Measurements from ENCODE around the gene PLA2G3. TPM values are rescaled to one million over a fixed set of nuclear protein-coding genes. Genes with fewer than 3 reads are reported as not detected.

The PLA2G3 gene
- total RNA-seq, 1 donor from 2014 or later = 19.4 TPM

DNA sequence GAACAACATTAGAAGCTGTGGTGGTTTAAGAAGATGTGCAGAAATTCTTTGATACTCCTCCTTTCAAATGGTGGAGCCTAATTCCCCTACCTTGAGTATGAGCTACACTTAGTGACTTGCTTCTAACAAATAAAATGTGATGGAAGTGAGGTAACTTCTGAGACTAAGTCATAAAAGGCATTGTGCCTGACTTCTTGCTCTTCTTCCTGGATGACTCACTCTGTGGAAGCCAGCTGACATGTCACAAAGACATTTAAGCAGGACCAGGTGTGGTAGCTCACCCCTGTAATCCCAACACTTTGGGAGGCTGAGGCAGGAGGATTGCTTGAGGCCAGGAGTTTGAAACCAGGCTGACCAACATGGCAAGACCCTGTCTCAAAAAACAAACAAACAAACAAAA is 3.9 kb upstream of the PLA2G3 start:
- peak; percentile 40 for ATAC-seq

DNA sequence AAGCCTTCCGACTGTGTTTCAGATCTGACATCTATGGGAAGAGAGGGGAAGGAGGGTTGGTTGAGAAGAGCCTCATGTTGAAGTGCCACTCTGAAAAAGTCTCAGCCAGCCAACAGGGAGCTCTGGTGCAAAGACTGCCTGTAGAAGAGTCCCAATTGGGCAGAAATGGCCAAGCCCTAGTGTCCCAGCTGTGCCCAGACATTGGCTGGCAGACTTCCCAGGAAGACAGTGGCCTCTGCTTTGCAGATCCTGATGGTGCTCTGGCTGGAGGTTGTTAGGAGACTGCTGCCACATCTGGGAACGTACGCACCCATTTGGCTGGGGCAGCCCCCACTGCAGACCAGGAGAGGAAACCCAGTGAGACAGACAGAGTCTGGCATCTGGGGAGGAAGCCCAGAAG is 3.2 kb upstream of the PLA2G3 start:
- ATAC-seq = no peak

DNA sequence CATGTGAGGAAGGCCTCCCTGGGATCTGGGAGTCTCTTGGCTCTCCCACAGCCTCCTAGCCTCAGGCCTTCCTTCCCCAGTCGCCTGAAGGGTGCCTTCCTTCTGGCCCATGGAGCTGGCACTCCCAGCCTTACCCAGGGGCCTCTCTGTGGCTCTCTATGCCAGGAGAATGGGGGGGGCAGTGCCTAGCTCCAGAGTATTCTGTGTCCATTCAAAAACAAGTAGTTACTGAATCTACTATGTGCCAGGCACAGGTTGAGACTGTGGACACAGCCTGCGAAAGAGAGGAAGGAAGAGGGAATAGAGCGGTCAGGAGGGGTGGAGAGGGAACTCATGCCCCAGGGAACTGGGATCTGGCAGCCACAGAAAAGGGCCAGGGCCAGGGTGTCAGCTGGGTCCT is 2.7 kb upstream of the PLA2G3 start:
- ATAC-seq = no peak

DNA sequence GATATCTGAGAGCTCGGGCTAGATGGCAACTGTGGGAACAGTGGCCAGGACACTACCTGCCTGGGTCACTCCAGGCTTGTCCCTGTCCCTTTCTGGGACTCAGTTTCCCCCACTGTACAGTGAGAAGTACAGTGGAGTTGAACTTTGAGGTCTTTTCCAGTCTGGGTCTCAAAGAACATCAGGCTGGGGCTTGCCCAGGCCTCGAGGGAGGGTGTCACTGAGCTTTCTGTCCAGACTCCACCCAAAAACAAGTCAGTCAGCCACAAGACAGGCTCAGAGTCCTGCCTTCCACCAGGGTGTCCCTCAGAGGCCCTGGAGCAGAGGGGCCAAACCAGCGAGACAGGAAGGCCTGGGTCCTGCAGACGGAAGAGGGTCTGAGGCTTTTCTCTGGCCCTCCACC is 2.0 kb upstream of the PLA2G3 start:
- ATAC-seq = peak; percentile 53

DNA sequence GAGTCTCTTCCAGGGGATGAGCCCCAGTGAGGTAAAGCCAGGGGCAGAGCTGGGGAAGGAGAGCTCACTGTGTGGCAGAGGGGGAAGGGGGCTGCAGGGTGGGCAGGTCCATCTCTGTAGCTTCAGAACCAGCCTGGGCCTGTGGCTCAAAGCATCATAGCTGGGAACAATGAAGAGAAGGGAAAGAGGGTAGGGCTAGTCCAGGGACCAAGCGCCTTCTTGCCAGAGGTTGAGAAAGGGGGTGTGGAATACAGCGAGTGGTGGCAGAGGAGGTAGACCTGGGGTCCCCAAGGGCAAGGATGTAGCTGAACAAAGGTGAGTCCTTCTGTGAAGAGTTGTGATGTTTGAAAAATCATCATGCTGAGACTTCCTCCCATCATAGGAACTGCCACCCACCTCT is 1.2 kb upstream of the PLA2G3 start:
- ATAC-seq = no peak

DNA sequence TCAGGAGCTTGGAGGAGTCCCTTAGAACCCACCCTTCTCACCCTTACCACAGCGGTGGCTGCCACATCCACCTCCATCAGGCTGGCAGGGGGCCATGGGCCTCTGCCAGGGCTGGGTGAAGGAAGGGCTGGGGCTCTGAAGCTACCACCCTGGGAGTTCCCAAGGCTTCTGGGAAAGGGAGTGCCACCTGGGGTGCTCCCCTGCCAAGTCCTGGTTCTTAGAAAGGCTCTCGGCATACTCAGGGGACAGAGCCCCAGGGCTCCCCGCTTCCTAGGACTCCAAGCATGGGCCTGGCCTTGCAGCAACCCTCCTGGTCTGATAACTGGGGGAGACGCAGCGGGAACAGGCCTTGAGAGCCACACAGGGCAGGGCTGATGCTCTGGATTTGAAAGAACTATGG is 438 bp upstream of the PLA2G3 start:
- ATAC-seq = peak; percentile 43

DNA sequence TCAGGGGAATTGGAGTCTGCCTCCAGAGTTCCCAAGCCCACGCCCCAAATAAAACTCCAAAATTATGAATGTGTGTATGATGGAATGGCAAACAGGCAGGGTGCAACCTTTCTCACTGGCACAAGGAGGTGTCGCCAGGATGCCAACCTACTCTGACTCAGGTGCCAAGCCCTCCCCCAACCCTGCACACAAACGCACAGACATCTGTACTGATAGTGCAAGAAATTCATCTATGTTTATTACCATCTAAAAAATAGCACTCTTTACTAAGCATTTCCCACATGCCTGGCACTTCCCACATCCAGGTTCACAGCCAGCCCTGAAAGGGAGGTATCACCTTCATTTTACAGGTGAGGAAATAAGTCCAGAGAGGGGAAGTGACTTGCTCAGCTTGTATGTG is 1.2 kb downstream of the PLA2G3 start:
- no peak for ATAC-seq

DNA sequence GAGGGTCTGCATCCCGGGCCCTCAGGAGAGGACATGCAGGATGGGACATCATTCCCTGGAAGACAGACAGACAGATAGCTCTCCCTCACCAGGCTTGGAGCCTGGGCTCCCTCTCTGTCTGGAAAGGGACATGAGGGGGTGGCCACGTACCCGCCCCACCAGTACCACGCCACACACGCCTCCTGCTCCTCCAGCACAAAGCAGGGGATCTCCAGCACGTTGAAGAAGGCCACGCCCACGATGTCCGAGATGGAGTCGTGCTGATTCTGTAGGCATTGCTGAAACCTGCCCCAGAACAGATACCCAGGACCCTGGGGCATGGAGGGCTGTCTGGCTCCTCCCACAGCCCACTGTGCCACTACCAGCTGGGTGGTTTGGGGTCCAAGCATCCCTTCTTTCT is 2.2 kb downstream of the PLA2G3 start:
- no peak for ATAC-seq

DNA sequence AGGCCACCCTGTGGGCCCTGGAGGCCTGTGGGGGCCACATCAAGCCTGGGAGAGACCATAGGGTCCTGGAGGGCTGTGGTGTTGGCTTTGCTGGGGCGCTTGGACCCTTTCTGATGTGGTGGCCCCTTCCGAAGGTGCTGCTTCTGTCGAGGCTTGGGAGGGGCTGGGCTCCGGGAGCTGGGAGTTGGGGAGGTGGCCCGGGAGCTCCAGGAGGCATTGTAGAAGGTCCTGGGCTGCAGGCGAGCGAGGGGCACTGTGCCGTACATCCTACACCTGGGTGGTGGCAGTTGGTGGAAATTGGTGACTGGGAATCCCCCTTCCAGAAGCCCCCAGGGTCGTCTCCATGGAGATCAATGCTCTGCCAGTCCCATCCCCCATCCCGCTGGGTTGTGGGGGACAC is 2.6 kb downstream of the PLA2G3 start:
- ATAC-seq = no peak

DNA sequence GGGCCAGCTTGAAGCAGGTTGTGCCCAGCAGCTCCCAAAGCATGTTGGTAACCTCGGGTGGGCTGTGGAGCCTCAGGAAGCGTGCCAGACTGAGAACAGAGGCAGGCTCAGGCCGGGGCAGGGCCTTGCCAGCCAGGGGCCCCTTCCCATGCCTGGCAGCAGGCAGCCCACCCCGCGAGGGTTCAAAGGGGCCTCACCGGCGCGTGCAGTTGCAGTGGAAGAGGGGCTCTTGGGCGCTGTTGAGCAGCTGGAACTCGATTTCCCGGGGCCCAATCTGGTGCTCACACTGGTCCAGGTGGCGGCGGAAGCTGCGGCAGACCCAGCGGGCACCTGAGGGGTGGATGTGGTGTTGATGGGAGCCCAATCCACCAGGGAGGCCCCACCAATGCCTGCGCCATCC is 3.6 kb downstream of the PLA2G3 start:
- ATAC-seq = no peak

DNA sequence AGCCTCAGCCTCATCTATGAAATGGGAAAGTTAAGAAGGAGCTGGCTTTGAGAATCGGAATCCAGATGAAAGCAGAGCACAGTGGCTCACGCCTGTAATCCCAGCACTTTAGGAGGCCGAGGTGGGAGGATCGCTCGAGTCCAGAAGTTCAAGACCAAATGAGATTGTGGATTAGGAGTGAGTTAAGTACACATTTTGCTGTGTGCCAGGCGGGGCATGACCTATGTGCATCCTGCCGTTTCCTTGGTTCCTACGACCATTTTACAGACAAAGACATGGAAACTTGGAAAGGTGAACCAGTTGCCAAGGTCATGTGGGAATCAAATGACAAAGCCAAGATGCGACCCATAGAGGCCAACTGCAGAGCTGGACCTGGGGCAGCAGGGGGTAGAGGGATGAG is 4.2 kb downstream of the PLA2G3 start:
- no peak for ATAC-seq

DNA sequence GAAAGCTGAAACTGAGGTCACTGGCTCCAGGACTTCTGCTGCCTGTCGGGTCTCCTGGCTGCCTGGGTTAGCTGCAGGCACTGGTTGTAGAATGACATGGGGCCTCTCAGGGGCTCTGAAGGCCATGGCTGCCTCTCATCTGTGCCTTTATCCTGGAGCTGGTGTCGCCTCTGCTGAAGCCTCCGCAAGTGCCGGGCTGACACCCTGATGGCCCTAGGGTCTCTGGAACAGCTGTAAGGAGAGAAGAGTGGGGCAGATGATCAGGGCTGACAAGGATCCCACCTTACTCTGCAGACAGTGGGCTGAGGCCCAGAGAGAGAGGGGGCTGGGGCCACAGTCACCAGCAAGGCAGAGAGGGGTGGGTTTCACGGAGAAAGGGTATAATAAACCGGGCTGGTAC is 4.6 kb downstream of the PLA2G3 start:
- no peak for ATAC-seq

DNA sequence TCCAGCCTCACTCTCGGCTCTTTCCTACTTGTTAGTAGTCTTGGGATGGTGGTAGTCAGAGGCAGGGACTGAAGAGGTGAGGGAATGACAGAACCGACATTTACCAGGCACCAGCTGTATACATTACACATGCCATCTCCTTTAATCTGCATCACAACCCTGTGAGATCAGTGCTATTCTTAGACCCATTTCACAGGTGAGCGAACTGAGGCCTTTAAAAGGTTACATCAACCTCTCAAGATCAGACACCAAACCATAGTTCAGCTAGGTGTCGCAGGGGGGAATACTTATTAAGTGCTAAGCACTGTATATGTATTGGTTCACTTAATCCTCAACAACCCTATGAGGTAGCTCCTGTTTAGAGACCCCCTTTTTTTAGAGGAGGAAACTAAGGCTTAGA is 5.6 kb downstream of the PLA2G3 start:
- ATAC-seq = no peak

DNA sequence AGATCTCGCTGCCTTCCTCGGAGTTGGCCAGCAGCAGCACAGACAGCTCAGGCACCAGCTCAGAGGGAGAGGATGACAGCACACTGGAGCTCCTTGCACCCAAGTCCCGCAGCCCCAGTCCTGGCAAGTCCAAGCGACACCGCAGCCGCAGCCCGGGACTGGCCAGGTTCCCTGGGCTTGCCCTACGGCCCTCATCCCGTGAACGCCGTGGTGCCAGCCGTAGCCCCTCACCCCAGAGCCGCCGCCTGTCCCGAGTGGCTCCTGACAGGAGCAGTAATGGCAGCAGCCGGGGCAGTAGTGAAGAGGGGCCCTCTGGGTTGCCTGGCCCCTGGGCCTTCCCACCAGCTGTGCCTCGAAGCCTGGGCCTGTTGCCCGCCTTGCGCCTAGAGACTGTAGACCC is 6.4 kb downstream of the PLA2G3 start:
- ATAC-seq = no peak

DNA sequence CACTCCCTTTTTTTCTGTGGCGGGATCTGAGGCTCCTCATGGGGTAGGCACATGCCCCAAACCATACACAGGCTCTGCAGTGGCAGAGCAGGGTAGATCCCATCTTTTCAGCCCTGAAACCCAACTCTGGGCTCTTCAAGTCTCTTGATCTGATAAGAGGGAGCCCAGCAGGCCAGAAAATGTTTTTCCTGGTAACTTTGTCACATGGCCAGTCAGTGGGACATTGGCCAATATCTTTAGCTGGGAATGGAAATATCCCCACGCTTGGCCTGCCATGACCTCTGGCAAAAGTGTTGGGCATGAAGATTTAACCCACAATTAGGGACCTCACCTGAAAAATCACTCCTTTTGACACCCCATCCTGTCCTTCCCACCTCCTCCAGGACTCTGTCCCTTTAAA is 9.4 kb downstream of the PLA2G3 start:
- ATAC-seq = no peak

DNA sequence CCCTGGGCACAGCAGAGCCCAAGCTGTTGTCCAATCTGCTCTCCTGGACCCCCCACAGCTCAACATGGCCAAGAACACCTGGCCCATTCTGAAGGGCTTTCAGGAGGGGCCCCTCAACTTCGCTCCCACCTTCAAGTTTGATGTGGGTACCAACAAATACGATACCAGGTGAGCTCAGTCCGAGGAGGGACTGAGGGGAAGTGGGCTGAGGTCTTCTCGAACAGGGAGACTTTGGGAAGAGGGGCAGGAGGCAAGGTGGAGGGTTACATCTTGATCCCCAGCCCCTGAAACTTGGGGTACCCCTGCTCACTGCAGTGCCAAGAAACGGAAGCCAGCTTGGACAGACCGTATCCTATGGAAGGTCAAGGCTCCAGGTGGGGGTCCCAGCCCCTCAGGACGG is 12.2 kb downstream of the PLA2G3 start:
- no peak for ATAC-seq

DNA sequence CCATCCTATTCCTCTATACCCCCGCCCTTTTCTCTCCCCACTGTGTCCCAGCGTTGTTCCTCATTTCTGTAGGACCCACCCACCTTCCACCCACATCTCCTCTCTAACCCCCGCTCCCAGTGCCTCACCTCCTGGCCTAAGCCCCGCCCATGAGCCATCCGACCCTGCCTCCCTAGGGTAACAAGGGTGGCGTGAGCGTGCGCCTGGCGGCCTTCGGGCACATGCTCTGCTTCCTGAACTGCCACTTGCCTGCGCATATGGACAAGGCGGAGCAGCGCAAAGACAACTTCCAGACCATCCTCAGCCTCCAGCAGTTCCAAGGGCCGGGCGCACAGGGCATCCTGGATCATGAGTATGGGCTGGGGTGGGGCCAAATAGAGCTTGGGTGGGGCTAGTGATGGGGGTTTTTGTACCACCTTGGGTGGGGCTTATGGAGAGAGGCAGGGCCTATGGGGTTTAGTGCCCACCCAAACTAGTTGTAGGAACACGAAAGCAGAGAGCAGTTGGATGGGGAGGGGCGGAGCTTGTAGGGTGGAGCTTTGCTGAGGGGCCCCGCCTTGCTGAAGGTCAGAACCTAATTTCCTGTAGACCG is 13.0 kb downstream of the PLA2G3 start:
- ATAC-seq = no peak

DNA sequence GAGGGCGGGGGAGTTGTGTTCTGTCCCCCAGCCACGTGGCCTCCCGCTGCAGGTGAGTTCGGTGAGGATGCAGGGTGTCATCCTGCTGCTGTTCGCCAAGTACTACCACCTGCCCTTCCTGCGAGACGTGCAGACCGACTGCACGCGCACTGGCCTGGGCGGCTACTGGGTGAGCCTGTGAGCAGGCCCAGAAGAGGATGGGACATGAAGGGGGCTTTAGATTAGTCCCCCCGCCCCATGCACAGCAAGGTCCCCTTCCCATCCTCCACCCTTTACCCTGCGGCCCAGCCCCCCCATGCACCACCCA is 13.5 kb downstream of the PLA2G3 start:
- ATAC-seq = no peak

DNA sequence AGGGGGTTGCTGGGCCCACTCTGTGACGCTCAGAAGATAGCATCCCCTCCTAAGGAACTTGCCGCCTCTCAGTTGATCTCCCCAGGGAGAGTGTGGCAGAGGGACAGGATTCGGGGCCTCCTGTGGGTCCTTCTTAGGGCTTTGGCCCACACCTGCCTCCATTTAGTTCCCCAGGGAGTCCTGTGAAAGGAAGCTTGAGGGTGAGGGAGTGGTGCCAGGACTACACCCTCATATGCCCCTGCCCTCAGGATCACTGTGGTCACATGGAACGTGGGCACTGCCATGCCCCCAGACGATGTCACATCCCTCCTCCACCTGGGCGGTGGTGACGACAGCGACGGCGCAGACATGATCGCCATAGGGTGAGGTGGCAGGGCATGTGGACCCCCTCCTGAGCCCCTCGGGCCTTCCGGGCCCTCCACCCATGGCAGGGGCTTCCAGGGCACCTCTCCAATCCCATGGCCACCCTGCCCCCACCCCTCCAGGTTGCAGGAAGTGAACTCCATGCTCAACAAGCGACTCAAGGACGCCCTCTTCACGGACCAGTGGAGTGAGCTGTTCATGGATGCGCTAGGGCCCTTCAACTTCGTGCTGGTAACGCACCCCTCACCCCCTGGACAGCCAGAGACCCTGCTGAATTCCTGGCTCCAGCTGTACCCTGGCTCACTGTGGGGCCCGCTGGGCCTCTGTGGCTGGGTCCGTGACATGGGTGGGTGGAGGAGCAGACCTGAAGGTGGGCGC is 14.0 kb downstream of the PLA2G3 start:
- no peak for ATAC-seq

DNA sequence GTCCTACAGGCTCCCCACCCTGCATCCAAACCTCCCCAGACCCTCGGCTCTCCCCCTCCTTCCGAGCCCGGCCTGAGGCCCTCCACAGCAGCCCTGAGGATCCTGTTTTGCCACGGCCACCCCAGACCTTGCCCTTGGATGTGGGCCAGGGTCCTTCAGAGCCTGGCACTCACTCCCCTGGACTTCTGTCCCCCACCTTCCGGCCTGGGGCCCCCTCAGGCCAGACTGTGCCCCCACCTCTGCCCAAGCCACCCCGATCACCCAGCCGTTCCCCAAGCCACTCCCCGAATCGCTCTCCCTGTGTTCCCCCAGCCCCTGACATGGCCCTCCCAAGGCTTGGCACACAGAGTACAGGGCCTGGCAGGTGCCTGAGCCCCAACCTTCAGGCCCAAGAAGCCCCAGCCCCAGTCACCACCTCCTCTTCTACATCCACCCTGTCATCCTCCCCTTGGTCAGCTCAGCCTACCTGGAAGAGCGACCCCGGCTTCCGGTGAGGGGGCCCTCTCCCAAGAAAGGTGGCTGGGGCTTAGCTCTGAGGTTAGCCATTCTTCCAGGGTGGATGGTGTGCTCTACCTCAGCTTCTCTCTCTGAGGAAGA is 14.7 kb downstream of the PLA2G3 start:
- ATAC-seq = no peak

DNA sequence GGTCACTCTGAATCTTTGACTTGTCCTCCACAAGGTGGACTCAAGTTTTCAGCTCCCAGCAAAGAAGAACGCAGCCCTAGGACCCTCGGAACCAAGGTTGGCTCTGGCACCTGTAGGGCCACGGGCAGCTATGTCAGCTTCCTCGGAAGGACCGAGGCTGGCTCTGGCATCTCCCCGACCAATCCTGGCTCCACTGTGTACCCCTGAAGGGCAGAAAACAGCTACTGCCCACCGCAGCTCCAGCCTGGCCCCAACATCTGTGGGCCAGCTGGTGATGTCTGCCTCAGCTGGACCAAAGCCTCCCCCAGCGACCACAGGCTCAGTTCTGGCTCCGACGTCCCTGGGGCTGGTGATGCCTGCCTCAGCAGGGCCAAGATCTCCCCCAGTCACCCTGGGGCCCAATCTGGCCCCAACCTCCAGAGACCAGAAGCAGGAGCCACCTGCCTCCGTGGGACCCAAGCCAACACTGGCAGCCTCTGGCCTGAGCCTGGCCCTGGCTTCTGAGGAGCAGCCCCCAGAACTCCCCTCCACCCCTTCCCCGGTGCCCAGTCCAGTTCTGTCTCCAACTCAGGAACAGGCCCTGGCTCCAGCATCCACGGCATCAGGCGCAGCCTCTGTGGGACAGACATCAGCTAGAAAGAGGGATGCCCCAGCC is 15.4 kb downstream of the PLA2G3 start:
- no peak for ATAC-seq

DNA sequence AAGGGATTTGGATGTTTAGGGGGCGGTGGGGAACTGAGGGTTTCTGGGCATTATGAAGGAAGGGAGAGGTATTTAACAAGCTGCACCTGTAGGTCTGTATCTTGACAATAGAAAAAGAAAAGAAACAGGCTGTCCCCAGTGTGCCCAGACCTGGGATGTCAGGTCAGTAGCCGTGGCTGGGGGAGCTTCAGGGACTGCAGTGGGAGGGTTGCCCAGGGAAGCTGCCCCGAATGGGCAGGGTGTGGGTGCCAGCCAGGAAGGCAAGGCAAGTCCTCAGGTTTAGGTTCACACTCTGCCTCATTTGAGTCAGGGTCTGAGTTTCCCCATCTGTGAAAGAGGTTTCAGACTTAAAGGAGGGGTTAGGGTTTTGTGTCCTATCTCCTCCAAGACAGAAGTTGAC is 16.0 kb downstream of the PLA2G3 start:
- no peak for ATAC-seq

DNA sequence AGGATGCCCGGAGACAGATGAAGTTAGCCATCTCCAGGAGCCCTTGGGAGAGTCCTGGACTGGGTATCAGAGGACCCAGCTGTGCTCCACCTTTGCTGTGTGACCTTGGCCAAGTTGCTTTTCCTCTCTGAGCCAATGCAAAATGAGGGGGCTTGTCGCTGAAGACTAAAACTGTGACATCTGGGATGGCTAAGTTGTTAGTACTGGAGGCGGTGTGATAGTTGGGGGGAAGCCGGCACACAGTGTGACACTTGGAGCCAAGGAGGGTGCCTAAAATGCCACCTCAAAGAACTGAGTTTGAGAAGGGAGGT is 17.1 kb downstream of the PLA2G3 start:
- no peak for ATAC-seq

DNA sequence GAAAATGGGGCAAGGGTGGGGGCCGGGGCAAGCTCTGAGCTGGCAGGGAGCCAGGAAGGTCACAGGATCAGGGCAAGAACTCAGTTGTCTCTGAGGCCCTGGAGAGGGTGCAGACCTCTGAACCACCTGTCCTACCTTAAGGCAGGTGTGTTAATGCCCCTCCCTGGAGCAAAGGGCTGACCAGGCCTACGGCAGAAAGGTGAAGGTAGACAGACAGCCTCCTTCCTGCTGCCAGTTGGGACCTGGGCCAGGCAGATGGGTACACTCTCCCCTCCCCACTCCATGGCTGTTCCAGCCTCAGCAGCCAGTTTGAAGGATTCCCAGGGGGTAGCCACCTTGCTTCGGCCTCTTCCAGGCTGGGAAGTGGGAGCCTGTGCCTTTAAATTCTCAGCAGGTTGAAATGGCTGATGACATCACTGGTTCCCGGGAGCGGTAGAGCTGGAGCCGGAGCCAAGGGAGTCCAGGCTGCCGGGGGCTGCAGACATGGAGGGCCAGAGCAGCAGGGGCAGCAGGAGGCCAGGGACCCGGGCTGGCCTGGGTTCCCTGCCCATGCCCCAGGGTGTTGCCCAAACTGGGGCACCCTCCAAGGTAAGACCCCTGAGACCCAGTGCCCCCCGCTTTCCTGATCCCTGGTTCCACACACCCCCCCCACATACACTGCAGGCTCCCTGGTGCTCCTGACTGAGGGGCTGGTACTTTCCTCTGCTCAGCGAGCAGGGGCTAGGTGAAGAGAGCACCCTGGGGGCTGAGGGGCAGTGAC is 17.6 kb downstream of the PLA2G3 start, which contains the start of gene INPP5J:
INPP5J (plus strand) TSS at position 435 of the 760 bp plus-strand sequence; CDS start at position 484, 49 bp downstream.
- ATAC-seq = peak; percentile 52
